ENCODE data around the gene RAB38.

The RAB38 gene

GRCh38 chr11:88175569-88176075 is 379 bp upstream of the RAB38 start:
- Histone ChIP-seq H3K27me3 (ENCODE audit: insufficient read depth, low read length, poor library complexity) (no peaks in the 10 kb centered on the region), H3K36me3 (ENCODE audit: insufficient read depth, low read length) (no peaks in the 10 kb centered on the region), H3K4me3 (ENCODE audit: low read depth in 1 of 2, low read length in 2 of 2) (no peak overlapping the region), H3K4me1 (ENCODE audit: insufficient read depth, low read length) (no peaks in the 10 kb centered on the region), H4K20me1 (ENCODE audit: insufficient read depth, low read length) (no peaks in the 10 kb centered on the region), H3K9ac (ENCODE audit: low read depth, low read length) (no peak overlapping the region), H3K4me2 (ENCODE audit: insufficient read depth, low read length) (no peak overlapping the region), H3K9me3 (ENCODE audit: insufficient read depth, low read length, severe bottlenecking) (peaks cover 3% of the 10 kb centered on the region), H2AFZ (ENCODE audit: low read depth, low read length) (no peak overlapping the region), H3K79me2 (ENCODE audit: insufficient read depth, low read length) (no peaks in the 10 kb centered on the region), H3K27ac (ENCODE audit: low read length) (no peak overlapping the region)
- TF ChIP-seq CTCF (IDR thresholded peaks at IDR 0.05; ENCODE audit: borderline replicate concordance, extremely low read depth, low read length, poor library complexity, severe bottlenecking) (no peak), EZH2 (IDR thresholded peaks at IDR 0.05; ENCODE audit: borderline replicate concordance, low read depth, low read length, severe bottlenecking) (no peak)
- DNase-seq, result no peak
- no peak for ATAC-seq (ENCODE audit: insufficient read depth, low read depth)

- Histone ChIP-seq H4K20me1 (ENCODE audit: insufficient read depth, low read length) (no peaks in the 10 kb centered on the region), H3K27ac (ENCODE audit: low read length) (no peak overlapping the region), H3K9ac (ENCODE audit: low read depth, low read length) (no peak overlapping the region), H3K4me1 (ENCODE audit: insufficient read depth, low read length) (no peaks in the 10 kb centered on the region), H3K36me3 (ENCODE audit: insufficient read depth, low read length) (no peaks in the 10 kb centered on the region), H2AFZ (ENCODE audit: low read depth, low read length) (no peak overlapping the region), H3K4me3 (ENCODE audit: low read depth in 1 of 2, low read length in 2 of 2) (no peak overlapping the region), H3K27me3 (ENCODE audit: insufficient read depth, low read length, poor library complexity) (no peaks in the 10 kb centered on the region), H3K9me3 (ENCODE audit: insufficient read depth, low read length, severe bottlenecking) (peaks cover 3% of the 10 kb centered on the region), H3K79me2 (ENCODE audit: insufficient read depth, low read length) (no peaks in the 10 kb centered on the region), H3K4me2 (ENCODE audit: insufficient read depth, low read length) (no peak overlapping the region)
- no peak for ATAC-seq (ENCODE audit: insufficient read depth, low read depth)
- no peak for DNase-seq
- TF ChIP-seq EZH2 (IDR thresholded peaks at IDR 0.05; ENCODE audit: borderline replicate concordance, low read depth, low read length, severe bottlenecking) (no peak), CTCF (IDR thresholded peaks at IDR 0.05; ENCODE audit: borderline replicate concordance, extremely low read depth, low read length, poor library complexity, severe bottlenecking) (no peak)
Measured at GRCh38 chr11:88173956-88174355, 1.3 kb downstream of the RAB38 start.

GRCh38 chr11:88171982-88172381 is 3.3 kb downstream of the RAB38 start:
- H2AFZ ChIP-seq (ENCODE audit: low read depth, low read length), result no peak overlapping the region
- DNase-seq, result no peak
- TF ChIP-seq CTCF (IDR thresholded peaks at IDR 0.05; ENCODE audit: borderline replicate concordance, extremely low read depth, low read length, poor library complexity, severe bottlenecking) (no peak), EZH2 (IDR thresholded peaks at IDR 0.05; ENCODE audit: borderline replicate concordance, low read depth, low read length, severe bottlenecking) (no peak)
- H4K20me1 ChIP-seq (ENCODE audit: insufficient read depth, low read length), result no peaks in the 10 kb centered on the region
- H3K4me3 ChIP-seq (ENCODE audit: low read depth in 1 of 2, low read length in 2 of 2), result no peak overlapping the region
- H3K4me2 ChIP-seq (ENCODE audit: insufficient read depth, low read length), result no peak overlapping the region
- H3K27me3 ChIP-seq (ENCODE audit: insufficient read depth, low read length, poor library complexity), result no peaks in the 10 kb centered on the region
- H3K9ac ChIP-seq (ENCODE audit: low read depth, low read length), result no peak overlapping the region
- H3K4me1 ChIP-seq (ENCODE audit: insufficient read depth, low read length), result no peaks in the 10 kb centered on the region
- no peaks in the 10 kb centered on the region for H3K79me2 ChIP-seq (ENCODE audit: insufficient read depth, low read length)
- no peak overlapping the region for H3K27ac ChIP-seq (ENCODE audit: low read length)
- no peaks in the 10 kb centered on the region for H3K36me3 ChIP-seq (ENCODE audit: insufficient read depth, low read length)
- peaks cover 3% of the 10 kb centered on the region for H3K9me3 ChIP-seq (ENCODE audit: insufficient read depth, low read length, severe bottlenecking)
- ATAC-seq (ENCODE audit: insufficient read depth, low read depth), result no peak

- Histone ChIP-seq H3K79me2 (ENCODE audit: insufficient read depth, low read length) (no peaks in the 10 kb centered on the region), H3K27ac (ENCODE audit: low read length) (no peak overlapping the region), H3K9me3 (ENCODE audit: insufficient read depth, low read length, severe bottlenecking) (peaks cover 3% of the 10 kb centered on the region), H3K36me3 (ENCODE audit: insufficient read depth, low read length) (no peaks in the 10 kb centered on the region), H2AFZ (ENCODE audit: low read depth, low read length) (no peak overlapping the region), H3K4me2 (ENCODE audit: insufficient read depth, low read length) (no peak overlapping the region), H4K20me1 (ENCODE audit: insufficient read depth, low read length) (no peaks in the 10 kb centered on the region), H3K4me3 (ENCODE audit: low read depth in 1 of 2, low read length in 2 of 2) (no peak overlapping the region), H3K9ac (ENCODE audit: low read depth, low read length) (no peak overlapping the region), H3K4me1 (ENCODE audit: insufficient read depth, low read length) (no peaks in the 10 kb centered on the region), H3K27me3 (ENCODE audit: insufficient read depth, low read length, poor library complexity) (no peaks in the 10 kb centered on the region)
- ATAC-seq (ENCODE audit: insufficient read depth, low read depth) (no peak), DNase-seq (no peak)
- TF ChIP-seq CTCF (IDR thresholded peaks at IDR 0.05; ENCODE audit: borderline replicate concordance, extremely low read depth, low read length, poor library complexity, severe bottlenecking), result no peak
- no peak for TF ChIP-seq EZH2 (IDR thresholded peaks at IDR 0.05; ENCODE audit: borderline replicate concordance, low read depth, low read length, severe bottlenecking)
Measured at GRCh38 chr11:88170673-88171072, 4.6 kb downstream of the RAB38 start.
